Retina (tissue), 1 donor: ENCODE measurements around the gene RBM19.
"Not testable (repeated sequence)": the region's sequence is repeated elsewhere in the genome, so short reads cannot be mapped to it uniquely, and the experiment has no call there.

Experiments used
- DNase-seq: peaks from one replicate; pipeline ENCODE4 v3.0.0-alpha.2; 2016

RBM19 gene

GRCh38 chr12:113823016-113823415, 143.1 kb downstream of the RBM19 start:
- DNase-seq: peak; percentile 46

- DNase-seq: no peak
Measured at GRCh38 chr12:113820842-113821241, 145.3 kb downstream of the RBM19 start.

- DNase-seq: no peak
Measured at GRCh38 chr12:113820309-113820708, 145.8 kb downstream of the RBM19 start.

- DNase-seq: no peak
Measured at GRCh38 chr12:113819495-113819894, 146.6 kb downstream of the RBM19 start.

GRCh38 chr12:113818833-113819232, 147.3 kb downstream of the RBM19 start:
- peak; percentile 44 for DNase-seq

GRCh38 chr12:113818283-113818682, 147.8 kb downstream of the RBM19 start:
- DNase-seq: no peak

GRCh38 chr12:113816866-113817265, 149.3 kb downstream of the RBM19 start:
- DNase-seq: no peak

- DNase-seq: no peak
Measured at GRCh38 chr12:113815031-113815430, 151.1 kb downstream of the RBM19 start.

- no peak for DNase-seq
Measured at GRCh38 chr12:113813229-113813541, 152.9 kb downstream of the RBM19 start.

GRCh38 chr12:113812411-113813228, 153.5 kb downstream of the RBM19 start:
- DNase-seq: no peak

- not testable (repeated sequence) for DNase-seq
Measured at GRCh38 chr12:113809462-113810220, 156.5 kb downstream of the RBM19 start.

GRCh38 chr12:113808095-113808951, 157.8 kb downstream of the RBM19 start:
- DNase-seq: no peak

GRCh38 chr12:113805673-113806072, 160.5 kb downstream of the RBM19 start:
- DNase-seq: no peak

- DNase-seq: no peak
Measured at GRCh38 chr12:113804961-113805600, 161.0 kb downstream of the RBM19 start.

- DNase-seq: no peak
Measured at GRCh38 chr12:113803759-113804140, 162.4 kb downstream of the RBM19 start.

GRCh38 chr12:113802966-113803758, 163.0 kb downstream of the RBM19 start:
- no peak for DNase-seq

GRCh38 chr12:113802000-113802749, 163.9 kb downstream of the RBM19 start:
- no peak for DNase-seq

- DNase-seq: no peak
Measured at GRCh38 chr12:113800201-113800600, 165.9 kb downstream of the RBM19 start.

- no peak for DNase-seq
Measured at GRCh38 chr12:113798552-113798951, 167.6 kb downstream of the RBM19 start.

- no peak for DNase-seq
Measured at GRCh38 chr12:113797535-113797868, 168.6 kb downstream of the RBM19 start.

- DNase-seq: no peak
Measured at GRCh38 chr12:113796852-113797534, 169.1 kb downstream of the RBM19 start.
